Loucy (cell line): ENCODE measurements around the gene BTRC.

Source experiments
- CTCF ChIP-seq: fragments of 200-600 bp; sonication (generic); conservative IDR thresholded peaks from 2 replicates; pipeline ENCODE4 v1.5.1; 2014; ENCODE audit warnings: mild to moderate bottlenecking, antibody characterized with exemption, low read length
- EZH2phosphoT487 ChIP-seq: fragments of 200-600 bp; IDR thresholded peaks from 2 replicates; pipeline ENCODE4 v1.6.1; 2018; ENCODE audit warnings: antibody characterized with exemption, mild to moderate bottlenecking, moderate library complexity, borderline replicate concordance

- TF ChIP-seq CTCF (no peak), EZH2phosphoT487 (no peak)
These were observed 217.4 kb downstream of the BTRC start for GRCh38 chr10:101571271-101571925.
